Measurements from ENCODE around the gene KL. TPM values are rescaled to one million over a fixed set of nuclear protein-coding genes. Genes with fewer than 3 reads are reported as not detected.

Gene KL
- total RNA-seq, 1 donor from 2014 or later, result 2.0 TPM

DNA sequence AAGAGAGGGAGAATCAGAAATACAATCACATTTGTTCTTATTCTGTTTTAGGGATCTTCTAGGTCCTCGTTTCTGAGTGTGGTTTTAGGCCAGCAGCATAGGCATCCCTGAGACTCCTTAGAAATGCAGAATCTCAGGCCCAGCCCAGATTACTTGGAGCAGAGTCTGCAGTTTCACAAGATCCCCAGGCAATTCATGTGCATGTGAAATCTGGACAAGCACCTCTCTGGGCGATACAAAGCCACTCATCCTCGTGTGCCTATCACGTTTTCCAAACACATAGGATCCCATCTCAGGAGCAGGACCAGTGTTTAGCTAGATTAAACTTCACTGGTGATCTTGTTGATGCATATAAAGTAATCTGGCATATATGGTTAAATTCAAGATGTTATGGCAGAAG, 87.2 kb downstream of the KL start:
- H3K27me3 ChIP-seq (ENCODE audit: control insufficient read depth, insufficient read depth, low read length), result no peaks in the 10 kb centered on the region
- TF ChIP-seq, protein P1, sequence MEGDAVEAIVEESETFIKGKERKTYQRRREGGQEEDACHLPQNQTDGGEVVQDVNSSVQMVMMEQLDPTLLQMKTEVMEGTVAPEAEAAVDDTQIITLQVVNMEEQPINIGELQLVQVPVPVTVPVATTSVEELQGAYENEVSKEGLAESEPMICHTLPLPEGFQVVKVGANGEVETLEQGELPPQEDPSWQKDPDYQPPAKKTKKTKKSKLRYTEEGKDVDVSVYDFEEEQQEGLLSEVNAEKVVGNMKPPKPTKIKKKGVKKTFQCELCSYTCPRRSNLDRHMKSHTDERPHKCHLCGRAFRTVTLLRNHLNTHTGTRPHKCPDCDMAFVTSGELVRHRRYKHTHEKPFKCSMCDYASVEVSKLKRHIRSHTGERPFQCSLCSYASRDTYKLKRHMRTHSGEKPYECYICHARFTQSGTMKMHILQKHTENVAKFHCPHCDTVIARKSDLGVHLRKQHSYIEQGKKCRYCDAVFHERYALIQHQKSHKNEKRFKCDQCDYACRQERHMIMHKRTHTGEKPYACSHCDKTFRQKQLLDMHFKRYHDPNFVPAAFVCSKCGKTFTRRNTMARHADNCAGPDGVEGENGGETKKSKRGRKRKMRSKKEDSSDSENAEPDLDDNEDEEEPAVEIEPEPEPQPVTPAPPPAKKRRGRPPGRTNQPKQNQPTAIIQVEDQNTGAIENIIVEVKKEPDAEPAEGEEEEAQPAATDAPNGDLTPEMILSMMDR (IDR thresholded peaks at IDR 0.05; ENCODE audit: insufficient read depth, low read length, poor library complexity, severe bottlenecking), result no peak

DNA sequence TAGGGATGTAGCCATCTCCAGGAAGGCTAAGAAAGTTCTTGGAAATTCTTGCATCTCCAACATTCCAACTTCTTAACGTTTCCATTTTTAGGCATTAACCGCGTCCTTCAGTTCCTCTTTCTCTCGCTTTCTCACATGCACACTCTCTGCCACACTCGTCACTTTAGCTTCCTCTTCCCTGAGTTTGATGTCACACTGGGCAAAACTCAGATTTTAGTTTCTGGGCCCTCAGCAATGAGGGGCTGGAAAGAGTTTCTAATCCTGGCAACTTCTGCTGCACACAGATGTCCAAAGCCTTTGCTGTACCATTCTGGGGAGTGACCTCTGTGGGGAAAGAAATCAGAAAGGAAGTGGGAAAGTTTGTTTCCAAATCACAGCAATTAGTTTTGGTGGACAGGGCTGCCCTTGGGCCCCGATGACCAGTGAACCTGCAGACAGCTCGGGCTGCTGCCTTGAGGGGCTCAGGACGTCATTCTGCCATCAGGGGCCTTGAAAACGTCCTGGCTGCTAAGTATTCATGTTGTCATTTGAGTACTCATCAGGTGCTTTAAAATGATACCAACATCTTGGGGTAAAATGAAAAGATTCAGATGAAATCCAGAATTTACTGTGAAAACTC, 89.3 kb downstream of the KL start:
- no peak overlapping the region for H3K4me3 ChIP-seq (ENCODE audit: low read depth, low read length)
- TF ChIP-seq, protein P1 (IDR thresholded peaks at IDR 0.05; ENCODE audit: insufficient read depth, low read length, poor library complexity, severe bottlenecking), result no peak
- no peak for DNase-seq (ENCODE audit: low read depth)
- H3K36me3 ChIP-seq (ENCODE audit: control insufficient read depth, insufficient read depth, low read length), result peaks cover 2% of the 10 kb centered on the region
- H3K27me3 ChIP-seq (ENCODE audit: control insufficient read depth, insufficient read depth, low read length), result no peaks in the 10 kb centered on the region

More for the DNA sequence above, 87.2 kb downstream of the KL start:
- Histone ChIP-seq H3K36me3 (ENCODE audit: control insufficient read depth, insufficient read depth, low read length) (peaks cover 2% of the 10 kb centered on the region), H3K4me3 (ENCODE audit: low read depth, low read length) (no peak overlapping the region)
- DNase-seq (ENCODE audit: low read depth), result no peak

DNA sequence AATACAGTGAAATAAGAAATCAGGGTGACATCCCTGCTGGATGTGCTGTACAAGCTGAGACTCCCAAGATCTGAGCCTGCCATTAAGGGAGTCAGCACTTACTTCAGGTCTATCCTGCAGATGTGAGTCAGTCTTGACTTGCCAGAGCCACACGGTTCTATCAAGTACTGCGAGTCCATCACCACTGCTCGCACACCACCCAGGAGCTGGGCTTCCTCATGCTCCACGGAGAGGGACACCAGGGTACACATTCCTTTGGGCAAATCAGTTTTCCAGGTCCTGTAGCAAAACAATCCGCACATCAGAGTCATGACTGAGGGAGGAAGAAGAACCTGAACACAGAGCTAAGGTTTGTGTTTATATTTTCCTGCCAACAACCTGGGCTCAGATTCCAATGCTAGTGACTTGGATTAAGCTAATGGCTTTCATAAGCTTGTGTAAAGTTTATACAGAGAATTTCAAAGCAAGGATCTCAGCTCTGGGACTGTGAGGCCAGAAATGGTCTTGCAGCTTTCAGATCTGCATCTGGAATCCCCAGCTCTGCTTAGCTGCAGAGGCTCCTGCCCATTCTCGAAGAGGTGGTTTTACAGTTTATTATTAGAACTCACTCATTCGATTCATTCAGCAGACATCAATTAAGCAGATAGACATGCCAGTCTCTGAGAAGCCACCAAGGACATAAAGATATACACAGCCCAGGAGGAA, 90.6 kb downstream of the KL start:
- Histone ChIP-seq H3K27me3 (ENCODE audit: control insufficient read depth, insufficient read depth, low read length) (no peaks in the 10 kb centered on the region), H3K4me3 (ENCODE audit: low read depth, low read length) (no peak overlapping the region), H3K36me3 (ENCODE audit: control insufficient read depth, insufficient read depth, low read length) (peaks cover 2% of the 10 kb centered on the region)
- no peak for DNase-seq (ENCODE audit: low read depth)
- TF ChIP-seq, protein P1 (IDR thresholded peaks at IDR 0.05; ENCODE audit: insufficient read depth, low read length, poor library complexity, severe bottlenecking), result no peak

DNA sequence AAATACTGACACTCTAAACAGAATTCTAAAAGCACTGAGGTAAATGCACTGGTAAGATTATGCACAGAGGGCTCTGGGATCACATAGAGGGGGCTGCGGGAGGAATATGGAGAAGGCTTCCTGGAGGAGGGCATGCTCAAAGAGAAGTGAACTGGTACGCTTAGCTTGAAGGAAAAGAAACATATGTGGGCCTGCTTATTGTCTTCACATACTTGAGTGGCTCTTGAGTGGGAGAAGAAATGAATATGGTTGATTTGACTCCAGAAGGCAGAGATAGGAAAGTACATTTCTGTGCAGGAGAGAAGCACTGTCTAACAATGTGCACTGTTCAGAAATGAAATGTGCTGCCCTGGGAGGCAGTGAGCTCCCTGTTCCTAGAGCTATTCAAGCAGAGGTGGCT, 91.1 kb downstream of the KL start:
- Histone ChIP-seq H3K27me3 (ENCODE audit: control insufficient read depth, insufficient read depth, low read length) (no peaks in the 10 kb centered on the region), H3K4me3 (ENCODE audit: low read depth, low read length) (no peak overlapping the region), H3K36me3 (ENCODE audit: control insufficient read depth, insufficient read depth, low read length) (peaks cover 2% of the 10 kb centered on the region)
- TF ChIP-seq, protein P1 (IDR thresholded peaks at IDR 0.05; ENCODE audit: insufficient read depth, low read length, poor library complexity, severe bottlenecking), result no peak
- DNase-seq (ENCODE audit: low read depth), result no peak

DNA sequence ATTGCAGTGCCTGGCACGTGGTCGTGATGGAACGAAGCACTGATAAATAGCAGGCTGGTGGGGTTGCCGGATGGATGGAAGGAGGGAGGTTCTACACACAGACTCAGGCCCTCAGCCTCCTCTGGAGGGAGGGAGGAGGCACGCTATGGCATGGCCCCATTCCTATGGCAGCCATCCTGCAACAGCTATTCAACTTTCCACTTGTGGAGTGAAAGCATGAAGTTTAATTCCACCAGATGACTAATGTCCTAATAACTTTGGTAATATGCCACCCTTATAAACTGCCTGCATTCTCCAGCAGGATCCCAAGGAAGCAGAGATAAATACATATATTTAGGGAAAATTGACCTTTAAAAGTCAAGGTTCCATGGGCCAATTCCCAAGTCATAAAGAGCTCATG, 92.4 kb downstream of the KL start:
- DNase-seq (ENCODE audit: low read depth), result no peak
- peaks cover 3% of the 10 kb centered on the region for H3K36me3 ChIP-seq (ENCODE audit: control insufficient read depth, insufficient read depth, low read length)
- TF ChIP-seq, protein P1 (IDR thresholded peaks at IDR 0.05; ENCODE audit: insufficient read depth, low read length, poor library complexity, severe bottlenecking), result no peak

More for the DNA sequence above, 92.4 kb downstream of the KL start:
- Histone ChIP-seq H3K4me3 (ENCODE audit: low read depth, low read length) (no peak overlapping the region), H3K27me3 (ENCODE audit: control insufficient read depth, insufficient read depth, low read length) (no peaks in the 10 kb centered on the region)

All from kidney epithelial cell (primary cell).